C4-2B (cell line): ENCODE measurements around the gene RAC3.

Source experiments
- H3K27ac ChIP-seq: fragments of 450-650 bp; 2 replicates; pipeline ENCODE4 v1.5.1; 2017
- CTCF ChIP-seq: fragments of 450-650 bp; conservative IDR thresholded peaks from 2 replicates; pipeline ENCODE4 v1.5.1; 2017; ENCODE audit warnings: mild to moderate bottlenecking
- ZFX ChIP-seq: fragments of 450-650 bp; IDR thresholded peaks from 2 replicates; pipeline ENCODE4 v1.6.1; 2017

The RAC3 gene

DNA sequence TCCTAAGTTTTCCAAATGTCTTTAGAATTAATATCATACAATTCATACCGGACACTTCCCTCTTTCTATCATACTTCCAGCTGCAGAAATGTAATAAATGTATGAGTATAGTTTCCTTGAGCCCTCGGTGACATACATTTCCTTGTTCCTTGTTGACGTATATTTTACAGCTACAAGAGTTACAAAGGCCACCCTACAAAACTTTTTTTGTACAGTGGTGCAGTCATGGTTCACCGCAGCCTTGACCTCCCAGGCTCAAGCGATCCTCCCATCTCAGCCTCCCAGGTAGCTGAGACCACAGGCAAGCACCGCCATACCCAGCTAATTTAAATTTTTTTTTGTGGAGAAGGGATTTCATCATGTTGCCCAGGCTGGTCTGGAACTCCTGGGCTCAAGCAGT is 41.3 kb downstream of the RAC3 start:
- TF ChIP-seq CTCF (no peak), ZFX (no peak)
- H3K27ac ChIP-seq, result peak overlapping the region; percentile 2; the same call in 1 of the 2 replicates

GRCh38 chr17:82073446-82073845 is 42.0 kb downstream of the RAC3 start:
- peak overlapping the region; percentile 2; the same call in 1 of the 2 replicates for H3K27ac ChIP-seq
- TF ChIP-seq ZFX, result no peak
- TF ChIP-seq CTCF, result no peak

GRCh38 chr17:82076018-82076784 is 44.7 kb downstream of the RAC3 start:
- H3K27ac ChIP-seq, result peak overlapping the region; percentile 3; the same call in 1 of the 2 replicates
- TF ChIP-seq CTCF (no peak), ZFX (no peak)

DNA sequence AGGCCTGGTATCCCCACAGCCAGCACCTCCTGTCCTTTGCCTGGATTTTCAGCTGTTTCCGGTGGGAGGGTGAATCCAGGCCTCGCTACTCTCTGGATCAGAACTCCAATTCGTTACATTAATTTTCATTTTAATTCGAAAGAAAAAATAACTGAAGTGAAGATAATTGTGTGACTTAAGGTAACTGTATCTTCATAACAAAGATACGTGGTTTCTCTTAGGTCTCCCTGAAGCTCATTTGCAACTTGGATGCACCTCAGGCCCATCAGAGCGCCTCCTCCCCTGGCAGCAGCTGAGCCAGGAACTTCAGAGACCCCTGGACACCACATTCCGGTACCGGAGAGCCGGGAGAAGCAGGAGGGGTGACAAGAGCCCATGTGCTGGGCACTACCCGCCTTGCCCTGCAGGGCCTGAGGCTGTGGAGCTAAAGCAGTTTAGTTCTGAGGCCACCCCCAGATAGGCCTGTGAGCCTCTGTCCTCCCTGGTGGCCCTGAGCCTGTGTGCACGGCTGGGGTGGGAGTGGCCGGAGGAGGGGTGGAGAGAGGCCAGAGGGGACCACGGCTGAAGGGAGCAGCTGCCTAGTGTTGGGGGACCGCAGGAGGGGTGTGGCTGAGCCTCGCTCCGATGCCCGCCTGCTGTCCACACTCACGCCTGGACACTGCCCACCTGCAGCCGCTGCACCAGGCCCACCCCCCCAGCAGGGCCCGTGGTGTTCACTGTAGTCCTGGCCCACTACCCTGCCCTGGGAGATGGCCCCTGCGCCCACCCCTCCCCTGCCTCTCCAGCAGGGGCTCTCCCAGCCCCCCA is 45.5 kb downstream of the RAC3 start:
- TF ChIP-seq ZFX, result no peak
- no peak for TF ChIP-seq CTCF
- no peak overlapping the region for H3K27ac ChIP-seq

DNA sequence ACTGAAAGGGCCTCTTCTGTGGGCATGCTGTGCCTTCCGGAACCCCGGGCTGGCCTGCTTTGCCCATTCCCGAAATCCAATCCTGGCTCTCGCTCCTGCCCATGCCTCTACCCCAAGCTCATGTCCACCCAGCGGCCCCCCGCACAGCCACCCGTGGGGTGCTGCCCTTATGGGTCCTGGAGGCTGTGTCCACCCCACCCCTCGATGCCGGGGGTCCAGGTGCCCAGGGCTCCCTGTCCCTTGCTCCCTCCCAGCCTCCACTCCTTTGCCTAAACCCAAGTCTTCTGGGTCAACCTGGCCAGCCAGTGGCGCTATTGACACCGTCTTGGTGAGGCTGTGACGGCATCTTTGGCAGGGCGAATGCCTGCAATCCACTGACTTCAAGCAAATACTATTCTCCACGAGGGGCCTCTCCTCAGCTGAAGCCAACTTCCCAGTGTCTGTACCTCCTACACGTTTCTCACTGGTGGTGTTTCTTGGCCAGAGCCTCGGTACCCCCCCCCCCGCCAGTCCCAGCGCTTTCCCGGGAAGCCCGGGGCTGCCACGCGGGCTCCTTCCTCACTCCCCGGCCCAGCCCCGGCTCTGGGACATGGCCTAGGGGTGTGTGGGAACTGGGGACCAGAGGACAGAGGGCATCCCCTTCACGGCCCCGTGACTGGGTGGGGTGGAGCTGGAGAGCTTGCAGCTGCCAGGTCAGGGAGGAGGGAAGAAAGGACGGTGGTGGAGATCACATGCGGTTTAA is 46.3 kb downstream of the RAC3 start:
- H3K27ac ChIP-seq, result no peak overlapping the region
- TF ChIP-seq ZFX (no peak), CTCF (no peak)

DNA sequence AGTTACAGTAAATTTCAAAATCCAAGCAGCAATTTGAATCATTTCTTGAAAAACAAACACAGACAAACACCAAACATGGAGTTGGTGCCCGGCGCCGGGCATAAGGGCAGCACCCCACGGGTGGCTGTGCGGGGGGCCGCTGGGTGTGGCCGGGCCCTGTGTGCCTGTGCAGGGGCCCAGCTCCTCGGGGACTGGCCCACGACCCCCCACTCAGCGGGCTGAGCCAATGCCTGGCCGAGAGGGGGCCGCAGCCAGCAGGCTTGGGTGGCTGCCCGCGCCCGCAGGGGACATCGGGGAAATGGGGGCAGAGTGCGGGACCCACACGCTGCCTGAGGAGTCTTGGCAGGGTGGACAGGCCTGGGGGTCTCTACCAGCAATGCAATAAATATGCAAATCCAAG is 47.0 kb downstream of the RAC3 start:
- TF ChIP-seq CTCF, result no peak
- no peak for TF ChIP-seq ZFX
- H3K27ac ChIP-seq, result no peak overlapping the region
